ENCODE results near the gene MSH5. TPM values are rescaled to one million over a fixed set of nuclear protein-coding genes. Genes with fewer than 3 reads are reported as not detected.
A peak's percentile ranks its signal among the peaks of the same experiment; 100 is the strongest.

Gene MSH5
- total RNA-seq, 2 experiments from 2014 or later, result 13.6 to 13.7 TPM

GRCh38 chr6:31730631-31731086 is 9.1 kb upstream of the MSH5 start:
- no peaks in the 10 kb centered on the region for H3K27me3 ChIP-seq (ENCODE audit: control insufficient read depth in 1 of 2, insufficient read depth in 2 of 2, low read length in 2 of 2)
- H3K4me3 Mint-ChIP-seq, result peak overlapping the region; percentile 98
- peak overlapping the region in 1 of 2 donors; percentile 68 for H3K27ac ChIP-seq (ENCODE audit: low read depth in 1 of 2, low read length in 2 of 2)
- peaks cover 73% of the 10 kb centered on the region for H3K4me1 ChIP-seq (ENCODE audit: insufficient read depth, low read length)
- H3K9me3 Mint-ChIP-seq, result no peaks in the 10 kb centered on the region
- H3K27ac Mint-ChIP-seq, result peak overlapping the region; percentile 61
- no peak for DNase-seq
- ChIA-PET CTCF (interaction anchor here (1.3 to 5.8 kb wide), 5 partner anchors 8 to 133 kb away, joined by 3 to 41 read pairs (median 7); partner anchors contain the start of genes HSPA1B and MSH5), POLR2A (interaction anchor here (0.6 to 2.4 kb wide), 9 partner anchors 8 to 97 kb away, joined by 3 to 21 read pairs (median 7); partner anchors contain the start of genes HSPA1A, HSPA1B, HSPA1L and MSH5)
- ATAC-seq (ENCODE audit: poor library complexity), result no peak
- H3K4me1 Mint-ChIP-seq (ENCODE audit: low read depth), result peaks cover 76% of the 10 kb centered on the region
- TF ChIP-seq CTCF (IDR thresholded peaks at IDR 0.05), result no peak
- peaks cover 39% of the 10 kb centered on the region for H3K36me3 ChIP-seq (ENCODE audit: insufficient read depth, low read length)
- peaks cover 64% of the 10 kb centered on the region for H3K36me3 Mint-ChIP-seq (ENCODE audit: low read depth)
- no peaks in the 10 kb centered on the region for H3K9me3 ChIP-seq (ENCODE audit: control insufficient read depth in 1 of 2, insufficient read depth in 1 of 2, low read length in 2 of 2)
- no peaks in the 10 kb centered on the region for H3K27me3 Mint-ChIP-seq
- H3K4me3 ChIP-seq (ENCODE audit: low read length), result no peak overlapping the region
- intact Hi-C loops (cut with DNase I, micrococcal nuclease), result loop anchor here in 1 of 2 experiments (2.0 kb wide), 2 partner anchors 26 to 64 kb away; partner anchors contain the start of gene VARS1

GRCh38 chr6:31732029-31732428 is 7.8 kb upstream of the MSH5 start:
- H3K4me3 Mint-ChIP-seq, result peak overlapping the region; percentile 62
- no peaks in the 10 kb centered on the region for H3K9me3 Mint-ChIP-seq
- no peak for ATAC-seq (ENCODE audit: poor library complexity)
- DNase-seq, result no peak
- ChIA-PET POLR2A (interaction anchor here (0.8 to 1.8 kb wide), 3 partner anchors 29 to 96 kb away, joined by 3 to 6 read pairs (median 4); partner anchors contain the start of genes ABHD16A and HSPA1B), CTCF (interaction anchor here (0.9 kb wide), 1 partner anchor 59 kb away, joined by 3 read pairs; no protein-coding TSS in a partner anchor)
- Histone ChIP-seq H3K36me3 (ENCODE audit: insufficient read depth, low read length) (peaks cover 39% of the 10 kb centered on the region), H3K4me3 (ENCODE audit: low read length) (no peak overlapping the region), H3K9me3 (ENCODE audit: control insufficient read depth in 1 of 2, insufficient read depth in 1 of 2, low read length in 2 of 2) (no peaks in the 10 kb centered on the region), H3K27me3 (ENCODE audit: control insufficient read depth in 1 of 2, insufficient read depth in 2 of 2, low read length in 2 of 2) (no peaks in the 10 kb centered on the region), H3K4me1 (ENCODE audit: insufficient read depth, low read length) (peaks cover 73% of the 10 kb centered on the region), H3K27ac (ENCODE audit: low read depth in 1 of 2, low read length in 2 of 2) (no peak overlapping the region)
- H3K27me3 Mint-ChIP-seq, result no peaks in the 10 kb centered on the region
- intact Hi-C loops (cut with DNase I, micrococcal nuclease), result no loop called here
- peak overlapping the region; percentile 51 for H3K27ac Mint-ChIP-seq
- no peak for TF ChIP-seq CTCF (IDR thresholded peaks at IDR 0.05)
- peaks cover 76% of the 10 kb centered on the region for H3K4me1 Mint-ChIP-seq (ENCODE audit: low read depth)
- peaks cover 65% of the 10 kb centered on the region for H3K36me3 Mint-ChIP-seq (ENCODE audit: low read depth)

- Histone ChIP-seq H3K4me3 (ENCODE audit: low read length) (no peak overlapping the region), H3K4me1 (ENCODE audit: insufficient read depth, low read length) (peaks cover 73% of the 10 kb centered on the region), H3K36me3 (ENCODE audit: insufficient read depth, low read length) (peaks cover 39% of the 10 kb centered on the region), H3K27ac (ENCODE audit: low read depth in 1 of 2, low read length in 2 of 2) (peak overlapping the region; percentile 89 to 90), H3K27me3 (ENCODE audit: control insufficient read depth in 1 of 2, insufficient read depth in 2 of 2, low read length in 2 of 2) (no peaks in the 10 kb centered on the region), H3K9me3 (ENCODE audit: control insufficient read depth in 1 of 2, insufficient read depth in 1 of 2, low read length in 2 of 2) (no peaks in the 10 kb centered on the region)
- intact Hi-C loops (cut with DNase I, micrococcal nuclease), result no loop called here
- peak overlapping the region; percentile 71 for H3K4me3 Mint-ChIP-seq
- ChIA-PET POLR2A (no interaction called here), CTCF (interaction anchor here (2.0 kb wide), 1 partner anchor 36 kb away, joined by 4 read pairs; no protein-coding TSS in a partner anchor)
- peaks cover 83% of the 10 kb centered on the region for H3K4me1 Mint-ChIP-seq (ENCODE audit: low read depth)
- DNase-seq (no peak), ATAC-seq (ENCODE audit: poor library complexity) (no peak)
- no peaks in the 10 kb centered on the region for H3K27me3 Mint-ChIP-seq
- TF ChIP-seq CTCF (IDR thresholded peaks at IDR 0.05), result no peak
- H3K36me3 Mint-ChIP-seq (ENCODE audit: low read depth), result peaks cover 65% of the 10 kb centered on the region
- H3K9me3 Mint-ChIP-seq, result no peaks in the 10 kb centered on the region
- peak overlapping the region; percentile 85 for H3K27ac Mint-ChIP-seq
Observed at GRCh38 chr6:31733734-31734133, 6.1 kb upstream of the MSH5 start.

All from CD4-positive, alpha-beta T cell (primary cell).